Esophagus squamous epithelium (tissue), 5 donors: Measurements from ENCODE around the gene RGS7. TPM values are rescaled to one million over a fixed set of nuclear protein-coding genes. Genes with fewer than 3 reads are reported as not detected.

Experiments used
- DNase-seq: peaks from one replicate; lab custom pipeline; 2025; lab: John Stamatoyannopoulos, UW
- H3K27ac ChIP-seq, 4 donors: fragments of 200-600 bp; sonication (generic); one replicate each; pipeline ENCODE4 v1.5.1; 2016 to 2019; ENCODE audit warnings: mild to moderate bottlenecking in 1 of 4
- H3K27me3 ChIP-seq, 4 donors: fragments of 200-600 bp; sonication (generic); 1 replicate in 3 of 4; 2 replicates in 1 of 4; pipeline versions ENCODE4 v1.5.1 to v1.6.0; 2017 to 2021; ENCODE audit warnings: antibody characterized with exemption in 1 of 4
- H3K36me3 ChIP-seq, 3 donors: fragments of 200-600 bp; sonication (generic); one replicate each; pipeline ENCODE4 v1.5.1; 2016 to 2019
- H3K4me1 ChIP-seq, 3 donors: fragments of 200-600 bp; sonication (generic); one replicate each; pipeline ENCODE4 v1.5.1; 2017 to 2019
- H3K4me3 ChIP-seq, 4 donors: fragments of 200-600 bp; sonication (generic); 1 replicate in 3 of 4; 2 replicates in 1 of 4; pipeline ENCODE4 v1.5.1; 2016 to 2019; ENCODE audit warnings: mild to moderate bottlenecking in 2 of 4, moderate library complexity in 1 of 4
- H3K9me3 ChIP-seq, 3 donors: fragments of 200-600 bp; sonication (generic); one replicate each; pipeline ENCODE4 v1.5.1; 2016 to 2019
- CTCF ChIP-seq, 6 experiments: fragments of 450-650 bp in 4 of 6; fragments of 200-600 bp in 2 of 6; sonication (generic) in 2 of 6; IDR thresholded peaks; one replicate each; pipeline ENCODE4 v1.5.1; 2016 to 2019; ENCODE audit warnings: antibody characterized with exemption in 6 of 6, mild to moderate bottlenecking in 4 of 6, moderate library complexity in 4 of 6
- POLR2A ChIP-seq, 4 donors: fragments of 450-650 bp; IDR thresholded peaks; one replicate each; pipeline ENCODE4 v1.6.1; 2017; ENCODE audit warnings: antibody characterized with exemption in 4 of 4, mild to moderate bottlenecking in 4 of 4, moderate library complexity in 3 of 4
- WGBS, 2 donors: methylation state at CpG; one replicate each; pipeline ENCODE4 v1.1.5; 2018; 5-methylcytosine and 5-hydroxymethylcytosine counted together
- intact Hi-C: fragments of 100-400 bp; cut with DNase I; formaldehyde crosslinking; loops from one replicate; pipeline ENCODE4 v1.15.0; 2022
- total RNA-seq, 4 donors: library from RNA; depleted of rRNA; stranded (reverse); fragments of >200 nt; gene quantifications; one replicate each; pipeline ENCODE4 v1.1.0, GENCODE V29; 2016
- donor health status: DM: yes; HTN: yes; CAD: no.

The RGS7 gene
- total RNA-seq, 4 donors from 2014 or later = not detected

- no peak for TF ChIP-seq CTCF (IDR thresholded peaks at IDR 0.05)
- no peak for TF ChIP-seq POLR2A (IDR thresholded peaks at IDR 0.05)
- intact Hi-C loops = no loop called here
- Histone ChIP-seq H3K36me3 (no peaks in the 10 kb centered on the region), H3K4me1 (peaks cover 0 to 18% (median 9%) of the 10 kb centered on the region in 3 donors), H3K27ac (no peak overlapping the region), H3K9me3 (no peaks in the 10 kb centered on the region), H3K27me3 (peaks cover 0 to 41% (median 0%) of the 10 kb centered on the region in 4 donors), H3K4me3 (peak overlapping the region in 3 of 4 donors; percentile 33 to 67 (median 50))
- WGBS, 2 donors = 6 to 12% methylated on average over 7 to 9 of the region's 14 CpGs
- DNase-seq = no peak
Measured at GRCh38 chr1:241356187-241356518, 852 bp downstream of the RGS7 start.

GRCh38 chr1:241355311-241356010 lies 1.5 kb downstream of the RGS7 start:
- no peak overlapping the region for H3K4me3 ChIP-seq
- 81 to 83% methylated on average over 10 to 11 of the region's 11 CpGs for WGBS, 2 donors
- no peak for TF ChIP-seq CTCF (IDR thresholded peaks at IDR 0.05)
- TF ChIP-seq POLR2A (IDR thresholded peaks at IDR 0.05) = no peak
- no peak overlapping the region for H3K27ac ChIP-seq
- intact Hi-C loops = no loop called here
- no peaks in the 10 kb centered on the region for H3K9me3 ChIP-seq
- H3K27me3 ChIP-seq = peaks cover 0 to 41% (median 0%) of the 10 kb centered on the region in 4 donors
- DNase-seq = no peak
- H3K36me3 ChIP-seq = no peaks in the 10 kb centered on the region
- peaks cover 0 to 18% (median 9%) of the 10 kb centered on the region in 3 donors for H3K4me1 ChIP-seq

GRCh38 chr1:241352401-241352800 lies 4.6 kb downstream of the RGS7 start:
- Histone ChIP-seq H3K9me3 (no peaks in the 10 kb centered on the region), H3K36me3 (no peaks in the 10 kb centered on the region), H3K4me1 (peaks cover 0 to 14% (median 9%) of the 10 kb centered on the region in 3 donors), H3K27me3 (peaks cover 0 to 21% (median 0%) of the 10 kb centered on the region in 4 donors), H3K27ac (no peak overlapping the region), H3K4me3 (no peak overlapping the region)
- 71 to 75% methylated on average over 2 of the region's 2 CpGs for WGBS, 2 donors
- no peak for TF ChIP-seq CTCF (IDR thresholded peaks at IDR 0.05)
- no peak for TF ChIP-seq POLR2A (IDR thresholded peaks at IDR 0.05)
- intact Hi-C loops = no loop called here
- DNase-seq = no peak

- peaks cover 0 to 16% (median 0%) of the 10 kb centered on the region in 4 donors for H3K27me3 ChIP-seq
- no peaks in the 10 kb centered on the region for H3K36me3 ChIP-seq
- H3K27ac ChIP-seq = no peak overlapping the region
- H3K4me3 ChIP-seq = no peak overlapping the region
- TF ChIP-seq CTCF (IDR thresholded peaks at IDR 0.05) = no peak
- TF ChIP-seq POLR2A (IDR thresholded peaks at IDR 0.05) = no peak
- H3K9me3 ChIP-seq = no peaks in the 10 kb centered on the region
- DNase-seq = no peak
- 66 to 74% methylated on average over 3 of the region's 3 CpGs for WGBS, 2 donors
- intact Hi-C loops = no loop called here
- peaks cover 0 to 9% (median 5%) of the 10 kb centered on the region in 3 donors for H3K4me1 ChIP-seq
Measured at GRCh38 chr1:241351841-241352240, 5.2 kb downstream of the RGS7 start.

GRCh38 chr1:241343956-241344355 lies 13.0 kb downstream of the RGS7 start:
- 25 to 35% methylated on average over 2 of the region's 2 CpGs for WGBS, 2 donors

More at GRCh38 chr1:241343956-241344355, 13.0 kb downstream of the RGS7 start:
- Histone ChIP-seq H3K36me3 (no peaks in the 10 kb centered on the region), H3K4me3 (no peak overlapping the region), H3K27me3 (no peaks in the 10 kb centered on the region), H3K4me1 (no peaks in the 10 kb centered on the region), H3K27ac (no peak overlapping the region), H3K9me3 (no peaks in the 10 kb centered on the region)
- TF ChIP-seq POLR2A (IDR thresholded peaks at IDR 0.05) (no peak), CTCF (IDR thresholded peaks at IDR 0.05) (no peak)
- DNase-seq = no peak
- intact Hi-C loops = no loop called here
